NCI-H1694 (cell line): ENCODE measurements around the gene GCHFR.

Experiments
- DNase-seq: peaks from one replicate; lab custom pipeline; 2025; lab: John Stamatoyannopoulos, UW

GCHFR gene

DNA sequence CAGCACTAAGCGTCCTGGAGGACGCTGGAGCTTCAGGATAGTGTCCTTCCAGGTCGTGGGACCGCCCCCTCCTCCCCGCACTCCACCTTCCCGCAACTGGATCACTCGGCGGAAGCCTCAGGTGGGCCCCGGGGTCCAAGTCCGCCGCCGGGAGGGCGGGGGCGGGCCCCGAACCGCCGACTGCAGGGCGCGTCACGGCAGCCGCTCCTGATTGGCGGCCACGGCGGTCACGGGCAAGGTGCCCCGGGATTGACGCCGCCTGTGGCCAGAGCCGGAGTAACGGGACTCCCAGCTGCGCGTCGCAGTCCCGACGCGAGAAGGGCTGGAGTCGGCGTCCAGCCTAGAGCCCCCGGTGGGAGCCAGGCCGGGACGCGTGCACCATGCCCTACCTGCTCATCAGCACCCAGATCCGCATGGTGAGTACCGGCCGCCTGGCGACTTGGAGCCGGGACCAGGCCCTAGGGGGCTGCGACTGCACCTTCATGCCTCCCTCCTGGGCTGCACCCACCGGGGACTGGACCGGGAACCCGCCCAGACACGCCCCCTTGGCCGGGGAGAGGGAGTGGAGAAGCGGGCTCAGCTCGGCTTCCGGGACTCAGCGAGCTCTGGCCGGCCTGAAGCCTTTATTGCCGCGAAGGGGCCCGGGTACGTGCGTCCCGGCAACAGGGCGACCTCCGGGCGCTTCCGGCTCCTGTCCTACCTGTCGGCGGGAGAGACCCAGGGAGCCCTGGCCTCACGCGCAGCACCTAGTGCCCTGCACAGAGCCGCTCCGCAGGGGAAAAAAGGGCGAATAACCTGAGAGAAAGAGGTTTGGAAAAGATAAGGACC lies at the start of gene GCHFR:
Gene GCHFR, plus strand, starts transcription at position 268 of the 828 bp plus-strand sequence. Its CDS starts 113 bp downstream, at position 381.
- DNase-seq: no peak

DNA sequence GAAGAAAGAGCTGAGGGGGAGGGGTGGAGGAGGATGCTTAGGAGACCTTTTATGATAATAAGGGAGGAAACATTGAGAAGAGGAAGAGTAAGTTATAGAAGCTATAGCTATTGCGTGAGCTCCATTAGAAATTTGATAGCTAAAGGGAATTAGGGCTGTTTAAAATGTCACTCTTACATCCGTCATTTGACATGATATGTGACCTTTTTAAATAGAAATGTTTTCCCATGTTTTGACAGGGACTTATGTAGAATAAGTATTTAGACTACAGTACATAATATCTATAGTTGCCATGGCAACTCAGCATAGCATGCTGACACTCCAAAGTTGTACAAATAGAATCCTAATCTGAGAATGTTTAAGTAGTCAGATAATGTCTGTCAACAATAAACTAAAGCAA lies 49.7 kb upstream of the GCHFR start:
- no peak for DNase-seq

- DNase-seq: no peak
These were observed 47.7 kb upstream of the GCHFR start for GRCh38 chr15:40716165-40716564.

DNA sequence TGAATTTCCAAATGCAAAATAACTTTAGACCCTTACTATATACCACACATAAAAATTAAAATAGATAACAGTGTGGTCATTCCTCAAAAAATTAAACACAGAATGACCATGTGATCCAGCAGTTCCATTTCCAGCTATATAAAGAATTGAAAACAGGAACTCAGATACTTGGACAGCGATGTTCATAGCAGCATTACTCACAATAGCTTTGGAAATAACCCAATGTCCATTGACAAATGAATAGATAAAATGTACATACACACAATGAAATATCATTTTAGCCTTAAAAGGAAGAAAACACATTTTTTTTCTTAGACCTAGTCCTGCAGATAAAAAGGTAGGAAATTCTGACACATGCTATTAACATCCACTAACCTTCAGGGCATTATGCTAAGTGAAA lies 42.2 kb upstream of the GCHFR start:
- DNase-seq: no peak

DNA sequence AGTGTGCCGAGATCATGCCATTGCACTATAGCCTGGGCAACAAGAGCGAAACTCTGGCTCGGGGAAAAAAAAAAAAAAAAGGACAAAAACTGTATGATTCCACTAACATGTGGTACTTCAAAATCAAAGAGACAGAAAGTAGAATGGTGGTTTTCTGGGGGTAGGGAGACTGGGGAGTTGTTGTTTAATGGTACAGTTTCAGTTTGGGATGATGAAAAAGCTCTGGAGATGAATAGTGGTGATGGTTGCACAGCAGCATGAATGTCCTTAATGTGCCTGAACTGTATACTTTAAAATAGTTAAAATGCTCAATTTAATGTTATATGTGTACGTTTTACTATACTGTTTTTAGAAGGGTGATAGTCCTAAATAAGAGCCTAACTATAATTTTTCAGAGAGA lies 41.5 kb upstream of the GCHFR start:
- DNase-seq: no peak

- no peak for DNase-seq
These were observed 40.9 kb upstream of the GCHFR start for GRCh38 chr15:40722934-40723333.

GRCh38 chr15:40723919-40724318 lies 39.9 kb upstream of the GCHFR start:
- DNase-seq: no peak

DNA sequence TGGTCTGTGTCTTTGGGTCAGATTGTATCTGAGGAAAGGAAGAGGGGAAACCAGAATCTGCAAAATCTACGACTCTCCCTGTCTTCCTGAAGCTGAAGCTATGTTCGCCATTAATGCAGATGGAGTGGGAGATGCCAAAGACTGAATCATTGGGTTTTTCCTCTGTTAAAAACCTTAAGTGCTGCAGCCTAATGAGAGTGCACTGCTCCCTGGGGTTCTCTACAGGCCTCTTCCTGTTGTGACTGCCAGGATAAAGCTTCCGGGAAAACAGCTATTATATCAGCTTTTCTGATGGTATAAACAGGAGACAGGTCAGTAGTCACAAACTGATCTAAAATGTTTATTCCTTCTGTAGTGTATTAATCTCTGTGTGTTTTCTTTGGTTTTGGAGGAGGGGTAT lies 32.8 kb upstream of the GCHFR start:
- no peak for DNase-seq

GRCh38 chr15:40736575-40736974 lies 27.3 kb upstream of the GCHFR start:
- no peak for DNase-seq

GRCh38 chr15:40737048-40737447 lies 26.8 kb upstream of the GCHFR start:
- no peak for DNase-seq

- no peak for DNase-seq
These were observed 24.8 kb upstream of the GCHFR start for GRCh38 chr15:40739047-40739446.

DNA sequence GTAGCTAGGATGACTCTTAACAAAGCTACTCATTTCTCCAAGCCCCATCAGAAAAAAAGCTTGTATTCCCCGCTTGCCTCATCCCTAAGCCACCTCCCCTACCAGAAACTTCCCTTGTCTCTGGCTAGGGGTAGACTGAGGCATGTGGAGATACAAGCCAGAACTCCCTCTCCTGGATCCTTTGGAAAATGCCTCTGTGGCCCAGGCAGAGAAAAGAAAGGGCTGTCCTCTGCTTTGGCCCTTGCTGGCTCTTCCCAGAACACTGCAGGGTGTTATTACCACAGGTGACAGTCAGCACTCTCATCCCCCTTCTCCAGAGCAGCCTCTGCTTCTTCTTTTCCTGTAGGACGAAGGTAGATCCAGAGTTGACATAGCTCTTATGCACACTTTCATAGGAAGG lies 24.0 kb upstream of the GCHFR start:
- no peak for DNase-seq

DNA sequence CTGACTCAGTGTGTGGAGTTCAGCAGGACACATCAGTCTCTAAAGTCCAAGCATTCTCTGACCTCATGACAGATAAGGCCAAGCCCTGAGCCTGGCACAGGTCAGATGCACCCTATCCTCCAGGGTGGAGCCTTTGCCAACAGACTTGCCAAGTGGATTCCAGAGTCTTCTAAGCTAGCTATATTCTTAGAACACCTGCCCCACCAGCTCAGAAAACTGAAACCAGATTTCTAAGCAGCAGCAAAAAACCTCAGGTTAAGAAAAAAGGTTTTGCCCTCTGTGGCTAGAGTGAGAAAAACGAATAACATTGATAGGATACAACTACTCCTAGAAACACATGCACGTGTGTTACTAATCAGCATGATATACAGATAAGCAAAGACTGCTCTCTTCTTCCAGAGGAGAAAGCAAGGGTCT lies 20.4 kb upstream of the GCHFR start:
- no peak for DNase-seq

GRCh38 chr15:40743921-40744814 lies 19.7 kb upstream of the GCHFR start:
- DNase-seq: no peak

- DNase-seq: no peak
These were observed 19.1 kb upstream of the GCHFR start for GRCh38 chr15:40744815-40745152.

GRCh38 chr15:40746916-40747418 lies 16.9 kb upstream of the GCHFR start:
- no peak for DNase-seq

- DNase-seq: no peak
These were observed 15.9 kb upstream of the GCHFR start for GRCh38 chr15:40747685-40748631.

- no peak for DNase-seq
These were observed 14.7 kb upstream of the GCHFR start for GRCh38 chr15:40749151-40749630.

DNA sequence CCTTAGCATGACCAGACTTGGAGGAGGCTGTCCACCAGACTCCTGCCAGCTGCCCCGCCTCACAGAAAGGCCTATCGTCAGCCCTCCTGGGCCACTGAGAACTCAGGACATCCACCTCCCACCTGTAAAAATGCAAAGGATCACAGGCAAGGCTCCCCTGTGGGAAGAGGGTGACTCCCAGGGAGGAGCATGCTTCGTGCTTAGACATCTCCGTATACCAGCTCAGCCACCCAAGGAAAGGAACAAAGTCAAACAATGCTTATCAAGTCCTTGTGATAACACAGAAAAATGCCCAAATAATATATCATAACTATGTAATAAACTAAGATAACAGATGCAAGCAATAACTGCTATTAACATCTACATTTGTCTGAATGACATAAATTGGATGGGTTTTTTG lies 13.0 kb upstream of the GCHFR start:
- no peak for DNase-seq

DNA sequence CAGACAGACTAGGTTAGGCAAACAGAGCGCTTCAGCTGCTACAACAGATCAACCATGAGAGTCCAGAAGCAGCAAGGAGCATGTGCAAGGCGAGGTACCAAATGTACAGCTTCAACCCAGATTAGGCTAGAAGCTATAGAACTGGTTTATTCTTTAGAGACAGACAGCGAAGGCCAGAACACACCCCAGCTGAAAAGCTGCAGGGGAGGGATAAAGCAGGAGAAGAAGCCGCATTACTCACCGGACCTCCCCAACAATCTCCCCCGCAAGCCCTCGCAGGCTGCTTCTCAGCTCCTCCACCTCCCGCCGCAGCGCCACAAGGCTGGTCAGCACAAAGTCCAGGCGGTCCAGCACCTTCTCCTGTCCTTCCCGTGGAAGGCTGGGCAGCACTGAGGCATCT lies 12.1 kb upstream of the GCHFR start:
- DNase-seq: no peak

GRCh38 chr15:40754574-40754882 lies 9.3 kb upstream of the GCHFR start:
- no peak for DNase-seq
